A375 (cell line): ENCODE measurements around the gene FCHSD2. TPM values are rescaled to one million over a fixed set of nuclear protein-coding genes. Genes with fewer than 3 reads are reported as not detected.

Source experiments
- small RNA-seq: library from RNA; depleted of rRNA; stranded (forward); fragments of <200 nt; gene quantifications from one replicate; pipeline ENCODE3, GENCODE V24; 2014
- total RNA-seq: library from RNA; depleted of rRNA; stranded (reverse); fragments of >200 nt; shearing (Covaris generic); gene quantifications from 2 replicates; pipeline ENCODE4 v1.2.3, GENCODE V29; 2014; rRNA removed

FCHSD2 gene
- 4.9 and 5.5 TPM in 2 replicates for total RNA-seq

DNA sequence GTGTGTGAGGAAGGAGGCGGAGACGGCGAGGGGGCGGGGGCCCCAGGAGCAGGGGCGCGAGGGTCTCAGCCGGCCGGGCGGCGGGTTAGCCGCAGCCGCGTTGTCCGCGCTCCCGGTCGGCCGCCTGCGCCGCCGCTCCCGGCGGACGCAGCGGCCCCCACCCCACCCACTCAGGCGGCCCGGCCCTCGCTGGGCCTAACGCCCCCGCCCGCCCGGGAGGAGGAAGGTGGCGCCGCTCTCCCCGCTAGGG is at the start of gene FCHSD2:
Gene FCHSD2, minus strand, starts transcription at position 191 of the 250 bp plus-strand sequence. CDS start 441 bp downstream, outside the sequence.

DNA sequence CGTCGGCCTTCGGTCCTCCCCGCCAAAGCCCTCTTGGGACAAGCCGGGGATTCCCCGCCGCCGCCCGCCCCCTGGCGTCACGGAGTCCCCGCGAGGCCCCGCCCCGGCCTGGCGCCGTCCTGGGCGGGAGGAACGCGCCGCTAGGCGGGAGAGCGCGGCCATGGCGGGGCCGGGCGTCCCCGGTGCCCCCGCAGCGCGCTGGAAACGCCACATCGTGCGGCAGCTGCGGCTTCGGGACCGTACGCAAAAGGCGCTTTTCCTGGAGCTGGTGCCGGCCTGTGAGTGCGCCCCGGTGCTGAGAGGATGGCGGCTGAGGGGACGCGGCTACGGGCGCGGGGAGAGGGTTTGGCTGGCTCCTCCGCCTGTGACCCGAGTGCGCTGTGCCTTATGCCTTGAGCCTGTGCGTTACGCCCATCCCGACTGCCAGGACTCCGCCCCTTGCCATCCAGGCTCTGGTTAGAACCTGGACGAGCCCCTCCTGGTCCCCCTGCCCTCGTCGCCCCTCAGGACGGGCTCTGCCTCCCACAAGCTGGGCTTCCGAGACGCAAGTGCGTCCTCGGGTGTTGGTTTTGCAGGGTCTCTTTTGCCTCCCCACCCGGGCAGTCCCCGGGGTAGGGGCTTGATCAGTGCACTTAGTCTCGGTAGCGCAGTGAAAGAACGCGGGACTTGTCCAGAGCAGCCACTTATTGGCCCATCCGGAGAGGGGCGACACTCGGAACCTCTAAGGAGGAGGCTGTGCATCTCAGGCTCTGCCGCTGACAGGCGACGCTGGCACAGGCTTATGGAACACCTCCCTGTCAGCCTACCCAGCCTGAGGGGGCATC is 327.6 kb downstream of the FCHSD2 start, which contains the start of gene ATG16L2:
Gene ATG16L2, plus strand, starts transcription at position 126 of the 824 bp plus-strand sequence. Its CDS starts 35 bp downstream, at position 161.

DNA sequence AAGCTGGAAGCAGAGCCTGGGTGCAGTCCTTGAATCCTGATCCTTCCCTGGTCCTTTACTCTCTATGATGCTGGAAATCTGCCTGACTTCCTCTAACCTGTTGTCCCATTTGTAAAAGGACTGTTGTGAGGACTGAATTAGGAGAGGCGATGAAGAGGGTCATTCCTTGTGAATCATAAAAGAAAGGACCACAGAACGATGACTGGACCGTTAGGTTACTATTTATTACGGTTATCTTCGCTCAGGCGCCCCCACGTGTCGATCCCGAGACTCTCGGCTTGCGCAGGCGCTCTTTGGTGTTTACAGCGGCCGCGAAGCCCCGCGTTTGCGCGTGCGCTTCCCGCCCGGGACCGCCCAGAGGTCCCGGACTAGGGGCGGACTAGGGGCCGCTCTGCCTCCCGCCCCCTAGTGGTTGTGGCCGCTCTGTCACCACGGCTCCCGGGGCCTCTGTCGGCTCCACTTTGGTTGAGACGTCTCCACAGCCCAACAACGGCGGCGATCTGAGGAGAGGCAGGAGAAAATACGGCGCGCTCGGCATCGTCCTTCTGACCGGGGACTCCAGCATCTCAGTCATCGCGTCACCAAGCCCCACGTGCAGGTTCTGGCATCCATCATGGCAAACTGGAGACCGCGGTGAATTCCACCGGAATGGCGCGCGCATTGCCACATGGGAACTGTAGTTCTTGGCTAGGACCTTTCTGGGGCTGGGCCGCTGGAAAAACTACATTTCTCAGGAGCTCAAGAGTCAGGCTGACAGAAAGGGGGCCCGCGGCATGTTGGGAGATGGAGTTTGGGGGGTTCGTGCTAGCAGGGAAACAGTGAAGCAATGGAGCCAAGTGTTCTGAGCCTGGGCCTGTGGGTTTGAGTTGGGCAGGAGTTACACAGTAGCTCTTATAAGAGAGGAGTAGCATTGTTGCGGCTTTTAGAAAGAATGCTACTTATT is 348.4 kb downstream of the FCHSD2 start, which contains the start of gene STARD10:
Gene STARD10, minus strand, starts transcription at position 623 of the 943 bp plus-strand sequence. CDS start 12,866 bp downstream, outside the sequence.

Small RNAs within 50 kb of the gene (small RNA-seq; reads per million reads assigned to genes)
- not detected for gene RNU6-672P

Other genes with a start within 250 kb of the FCHSD2 start
- gene P2RY2, start 76.0 kb upstream of the FCHSD2 start, total RNA-seq: not detected in 2 replicates
- gene P2RY6, start 130.0 kb upstream of the FCHSD2 start, total RNA-seq: 0.21 TPM in 1 of 2 replicates, not detected in the other
- gene ARHGEF17, start 166.0 kb upstream of the FCHSD2 start, total RNA-seq: 3.3 and 7.0 TPM in 2 replicates
- 24.3 and 28.3 TPM in 2 replicates for gene RELT, start 234.1 kb upstream of the FCHSD2 start, total RNA-seq